K562 (cell line): ENCODE data around the gene DMXL1.

Experiments used
- CTBP1 ChIP-seq: fragments of 450-650 bp; IDR thresholded peaks from 2 replicates; pipeline ENCODE4 v1.6.1; 2016; ENCODE audit warnings: borderline replicate concordance
- IRF1 ChIP-seq: sonication (generic); formaldehyde crosslinking; IDR thresholded peaks from 2 replicates; pipeline ENCODE4 v1.8.0; 2022; ENCODE audit warnings: missing genetic modification reagents, mild to moderate bottlenecking, borderline replicate concordance
- SP1 ChIP-seq: sonication (generic); formaldehyde crosslinking; IDR thresholded peaks from 2 replicates; pipeline ENCODE4 v1.8.1; 2022; ENCODE audit warnings: mild to moderate bottlenecking, missing genetic modification reagents
- ZNF121 ChIP-seq: sonication (generic); formaldehyde crosslinking; conservative IDR thresholded peaks from 2 replicates; pipeline ENCODE4 v1.8.0; 2022; ENCODE audit warnings: missing genetic modification reagents
- ZNF785 ChIP-seq: fragments of 250-450 bp; sonication (Bioruptor Pico); IDR thresholded peaks from 2 replicates; pipeline ENCODE4 v1.4.0; 2020; ENCODE audit warnings: mild to moderate bottlenecking
- TF ChIP-seq, protein P1 (sequence below), 2 experiments: fragments of 450-650 bp in 1 of 2; IDR thresholded peaks; 2 replicates each; pipeline ENCODE4 v1.6.1; 2011 to 2017; ENCODE audit warnings: low read depth in 2 of 2, antibody characterized with exemption in 1 of 2, borderline replicate concordance in 1 of 2, low read length in 1 of 2, mild to moderate bottlenecking in 1 of 2, mixed read lengths in 1 of 2; ENCODE audit not compliant: control insufficient read depth in 1 of 2

DNA sequence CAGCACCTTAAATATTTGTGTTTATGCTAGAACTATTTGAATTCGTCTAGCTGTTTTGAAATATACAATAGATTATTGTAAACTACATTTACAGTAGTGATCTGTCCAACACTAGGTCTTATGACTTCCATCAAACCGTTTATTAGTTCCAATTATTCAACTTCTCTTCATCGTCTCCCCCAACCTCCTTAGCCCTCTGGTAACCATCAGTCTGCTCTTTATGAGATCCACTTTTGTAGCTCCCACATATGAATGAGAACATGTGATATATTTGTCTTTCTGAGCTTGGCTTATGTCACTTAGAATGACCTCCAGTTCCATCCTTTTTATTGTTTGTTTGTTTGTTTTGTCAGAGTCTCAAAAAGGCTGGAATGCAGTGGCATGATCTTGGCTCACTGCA lies 11.8 kb downstream of the DMXL1 start:
- TF ChIP-seq ZNF121 (no peak), ZNF785 (CRISPR knock-in tag) (no peak), IRF1 (CRISPR knock-in tag) (no peak), SP1 (no peak), CTBP1 (no peak)
- TF ChIP-seq, protein P1, sequence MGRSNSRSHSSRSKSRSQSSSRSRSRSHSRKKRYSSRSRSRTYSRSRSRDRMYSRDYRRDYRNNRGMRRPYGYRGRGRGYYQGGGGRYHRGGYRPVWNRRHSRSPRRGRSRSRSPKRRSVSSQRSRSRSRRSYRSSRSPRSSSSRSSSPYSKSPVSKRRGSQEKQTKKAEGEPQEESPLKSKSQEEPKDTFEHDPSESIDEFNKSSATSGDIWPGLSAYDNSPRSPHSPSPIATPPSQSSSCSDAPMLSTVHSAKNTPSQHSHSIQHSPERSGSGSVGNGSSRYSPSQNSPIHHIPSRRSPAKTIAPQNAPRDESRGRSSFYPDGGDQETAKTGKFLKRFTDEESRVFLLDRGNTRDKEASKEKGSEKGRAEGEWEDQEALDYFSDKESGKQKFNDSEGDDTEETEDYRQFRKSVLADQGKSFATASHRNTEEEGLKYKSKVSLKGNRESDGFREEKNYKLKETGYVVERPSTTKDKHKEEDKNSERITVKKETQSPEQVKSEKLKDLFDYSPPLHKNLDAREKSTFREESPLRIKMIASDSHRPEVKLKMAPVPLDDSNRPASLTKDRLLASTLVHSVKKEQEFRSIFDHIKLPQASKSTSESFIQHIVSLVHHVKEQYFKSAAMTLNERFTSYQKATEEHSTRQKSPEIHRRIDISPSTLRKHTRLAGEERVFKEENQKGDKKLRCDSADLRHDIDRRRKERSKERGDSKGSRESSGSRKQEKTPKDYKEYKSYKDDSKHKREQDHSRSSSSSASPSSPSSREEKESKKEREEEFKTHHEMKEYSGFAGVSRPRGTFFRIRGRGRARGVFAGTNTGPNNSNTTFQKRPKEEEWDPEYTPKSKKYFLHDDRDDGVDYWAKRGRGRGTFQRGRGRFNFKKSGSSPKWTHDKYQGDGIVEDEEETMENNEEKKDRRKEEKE (IDR thresholded peaks at IDR 0.05; ENCODE audit: borderline replicate concordance in 1 of 2, control insufficient read depth in 1 of 2, low read depth in 2 of 2, low read length in 1 of 2) = no peak
